HG03469 (cell line): ENCODE data around the gene RNF121.

Source experiments
- ATAC-seq: cut with Tn5 transposase; IDR thresholded peaks from one replicate; pipeline ENCODE4 v1.9.1; 2021; ENCODE audit warnings: mild to moderate bottlenecking, moderate library complexity, moderate number of reproducible peaks; ENCODE audit not compliant: unreplicated experiment

The RNF121 gene

DNA sequence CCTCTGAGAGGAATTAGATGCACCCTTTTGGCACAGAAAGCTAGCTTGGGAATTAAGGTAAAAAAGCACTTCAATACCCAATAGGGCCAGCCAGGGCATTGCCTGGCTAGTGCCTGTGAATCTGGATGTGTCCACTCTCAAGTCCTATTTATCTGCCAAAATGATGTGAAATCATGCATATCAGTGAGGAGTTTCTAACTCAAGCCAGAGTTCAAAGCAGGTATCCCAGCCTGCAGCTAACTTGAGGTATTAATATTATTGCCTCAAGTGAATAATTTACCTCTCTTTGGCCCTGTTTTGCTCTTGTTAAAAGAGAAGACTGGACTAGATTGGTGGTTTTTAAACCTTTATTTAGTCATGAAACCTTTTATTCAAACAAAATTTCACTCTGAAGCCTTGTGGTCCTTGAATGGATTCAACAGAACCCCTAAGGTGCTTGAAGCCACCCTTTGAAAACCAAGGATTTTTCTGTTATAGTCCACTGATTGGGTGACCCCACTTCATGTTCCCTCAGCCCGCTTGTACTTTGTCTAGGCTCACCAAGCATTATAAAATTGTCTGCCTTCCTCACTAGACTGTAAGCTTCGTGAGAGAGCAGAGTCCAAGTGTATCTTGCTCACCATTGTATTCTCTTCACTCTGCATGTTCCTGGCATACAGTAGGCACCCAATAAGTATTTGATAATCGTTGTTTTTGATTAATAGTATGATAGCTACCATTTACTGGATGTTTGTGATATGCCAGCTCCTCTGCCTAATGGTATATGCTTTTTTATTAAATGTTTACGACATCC, 4.5 kb downstream of the RNF121 start:
- no peak for ATAC-seq

DNA sequence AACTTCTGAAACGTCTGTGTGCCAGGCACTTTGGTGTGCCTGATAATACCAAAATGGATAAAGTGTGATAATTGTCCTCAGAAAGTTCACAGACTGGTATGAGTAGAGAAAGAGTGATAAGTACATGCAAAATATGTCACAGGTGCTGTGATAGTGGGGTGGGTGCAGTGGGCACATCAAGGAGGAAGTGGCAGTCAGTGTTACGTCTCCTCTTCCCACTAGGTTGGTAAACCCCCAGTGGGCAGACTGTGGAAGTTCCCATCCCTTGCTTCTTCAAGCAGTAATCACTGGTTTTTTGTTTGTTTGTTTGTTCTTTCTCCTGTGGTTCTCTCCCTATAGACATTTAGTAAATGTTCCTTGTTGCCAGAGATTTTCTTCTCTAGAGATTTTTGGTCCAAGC, 5.4 kb downstream of the RNF121 start:
- ATAC-seq: no peak

DNA sequence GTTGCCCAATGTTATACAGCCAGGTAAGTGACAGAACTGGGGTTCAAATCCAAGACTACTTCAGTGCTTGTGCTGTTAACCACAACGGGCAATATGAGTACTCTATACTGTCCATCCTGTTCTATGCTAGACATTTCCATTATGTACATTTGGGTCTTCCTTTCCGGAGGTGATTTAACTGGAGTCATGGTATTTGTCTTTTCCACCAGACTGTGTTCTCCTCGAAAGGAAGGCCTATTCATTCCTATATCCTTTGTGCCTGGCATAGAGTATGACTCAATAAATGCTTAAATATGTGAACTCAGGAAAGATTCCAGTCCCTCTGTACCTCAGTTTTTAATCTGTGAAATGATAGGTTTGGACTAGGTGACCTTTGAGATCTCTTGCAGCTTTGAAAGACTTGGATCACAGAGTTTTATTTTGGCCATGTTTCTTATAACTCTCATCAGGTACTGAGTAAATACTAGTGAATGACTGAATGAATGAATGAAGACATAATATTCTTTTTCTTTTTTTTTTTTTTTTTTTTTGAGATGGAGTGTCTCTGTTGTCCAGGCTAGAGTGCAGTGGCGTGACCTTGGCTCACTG, 6.6 kb downstream of the RNF121 start:
- no peak for ATAC-seq

DNA sequence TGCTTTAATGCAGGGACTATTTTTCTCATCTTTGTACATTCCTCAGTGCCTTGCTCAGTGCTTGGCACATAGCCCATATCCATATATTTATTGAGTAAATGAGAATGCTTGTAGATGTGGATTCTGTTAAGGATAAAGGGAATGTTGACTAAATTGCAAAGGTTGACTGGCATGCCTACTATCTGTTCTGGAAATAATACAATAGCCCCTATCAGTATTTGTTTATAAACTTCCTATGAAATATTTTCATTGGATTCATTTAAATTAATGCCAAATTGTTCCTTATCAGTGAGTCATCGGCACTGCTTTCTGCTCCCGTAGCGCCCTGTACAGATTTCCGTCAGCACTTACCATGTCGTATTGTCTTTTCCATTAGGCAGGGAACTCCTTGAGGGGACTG, 8.0 kb downstream of the RNF121 start:
- no peak for ATAC-seq

DNA sequence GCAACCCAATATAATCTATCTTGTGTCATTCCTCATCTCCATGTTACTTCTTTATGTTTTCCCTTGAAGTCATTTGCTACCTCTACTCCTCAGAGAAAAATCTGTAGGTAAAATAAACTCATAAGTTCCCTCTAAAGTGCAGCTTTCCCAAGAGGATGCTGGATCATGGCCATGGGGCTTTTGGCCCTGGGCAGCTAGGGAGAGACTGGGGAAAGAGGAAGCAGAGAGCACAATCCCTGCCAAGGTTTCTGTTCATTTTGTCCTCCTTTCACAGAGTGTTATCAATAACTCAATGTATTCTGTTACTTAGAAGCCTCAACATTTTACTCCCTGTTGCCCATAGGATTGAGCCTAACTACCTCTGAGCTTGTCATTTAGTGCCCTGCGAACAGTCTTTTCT, 9.0 kb downstream of the RNF121 start:
- ATAC-seq: no peak

DNA sequence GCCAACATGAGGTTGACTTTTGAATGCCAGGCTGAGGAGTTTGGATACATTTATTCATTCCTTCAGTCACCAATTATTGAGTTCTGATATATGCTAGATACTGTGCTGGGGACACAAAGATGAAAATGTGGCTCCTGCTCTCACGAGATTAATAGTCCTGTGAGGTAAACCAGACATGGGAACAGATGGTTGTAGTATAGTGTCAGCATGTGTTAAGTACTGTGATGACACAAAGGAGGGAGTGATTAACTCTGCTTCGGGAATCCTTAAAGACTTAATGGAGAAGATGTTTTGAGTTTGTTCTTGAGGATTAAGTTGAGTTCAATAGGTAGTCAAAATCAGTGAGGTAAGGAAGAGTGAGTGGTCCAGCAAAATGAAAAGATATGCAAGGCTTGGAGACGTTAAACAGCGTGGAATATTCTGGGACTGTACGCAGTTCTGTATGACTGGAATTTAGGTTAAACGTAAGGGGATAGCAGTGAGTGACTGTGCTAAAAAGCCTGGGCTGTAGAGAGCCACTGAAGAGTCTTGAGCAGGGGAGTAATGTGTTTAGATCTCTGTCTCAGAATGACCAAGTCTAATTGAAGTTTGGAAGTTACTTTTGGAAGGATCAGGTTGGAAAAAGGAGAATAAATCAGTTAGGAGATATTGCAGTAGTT, 11.8 kb downstream of the RNF121 start:
- no peak for ATAC-seq

DNA sequence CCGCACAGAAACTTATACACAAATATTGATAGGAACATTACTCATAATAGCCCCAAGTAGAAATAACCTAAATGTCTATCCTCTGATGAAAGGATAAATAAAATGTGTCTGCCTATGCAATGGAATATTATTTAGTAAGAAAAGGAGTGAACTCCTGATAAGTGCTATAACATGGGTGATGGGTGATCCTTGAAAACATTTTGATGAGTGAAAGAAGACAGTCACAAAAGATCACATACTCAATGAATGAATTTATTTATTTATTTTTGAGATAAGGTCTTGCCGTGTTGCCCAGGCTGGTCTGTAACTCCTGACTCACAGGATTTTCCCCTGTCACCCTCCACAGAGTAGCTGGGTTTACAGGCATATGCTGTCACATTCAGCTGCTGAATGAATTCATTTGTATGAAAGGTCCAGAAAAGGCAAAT, 17.3 kb downstream of the RNF121 start:
- ATAC-seq: no peak

DNA sequence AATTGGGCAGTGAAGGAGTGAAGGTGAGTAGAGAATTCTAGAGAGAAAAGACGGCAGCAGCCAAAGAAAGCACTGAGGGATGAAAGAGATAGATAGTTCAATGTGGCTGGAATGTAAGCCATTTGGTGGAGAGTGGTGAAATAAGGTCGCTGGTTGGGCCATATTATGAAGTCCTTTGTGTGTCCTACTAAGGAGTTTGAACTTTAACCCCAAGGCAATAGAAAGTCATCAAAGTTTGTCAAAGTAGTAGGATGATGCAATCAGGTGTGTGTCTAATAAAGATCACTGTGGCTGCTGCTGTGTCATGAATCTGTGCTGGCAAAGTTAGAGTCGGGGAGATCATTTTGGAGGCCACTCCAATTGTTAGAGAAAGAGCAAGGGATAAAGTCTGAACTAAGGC, 18.7 kb downstream of the RNF121 start:
- no peak for ATAC-seq

DNA sequence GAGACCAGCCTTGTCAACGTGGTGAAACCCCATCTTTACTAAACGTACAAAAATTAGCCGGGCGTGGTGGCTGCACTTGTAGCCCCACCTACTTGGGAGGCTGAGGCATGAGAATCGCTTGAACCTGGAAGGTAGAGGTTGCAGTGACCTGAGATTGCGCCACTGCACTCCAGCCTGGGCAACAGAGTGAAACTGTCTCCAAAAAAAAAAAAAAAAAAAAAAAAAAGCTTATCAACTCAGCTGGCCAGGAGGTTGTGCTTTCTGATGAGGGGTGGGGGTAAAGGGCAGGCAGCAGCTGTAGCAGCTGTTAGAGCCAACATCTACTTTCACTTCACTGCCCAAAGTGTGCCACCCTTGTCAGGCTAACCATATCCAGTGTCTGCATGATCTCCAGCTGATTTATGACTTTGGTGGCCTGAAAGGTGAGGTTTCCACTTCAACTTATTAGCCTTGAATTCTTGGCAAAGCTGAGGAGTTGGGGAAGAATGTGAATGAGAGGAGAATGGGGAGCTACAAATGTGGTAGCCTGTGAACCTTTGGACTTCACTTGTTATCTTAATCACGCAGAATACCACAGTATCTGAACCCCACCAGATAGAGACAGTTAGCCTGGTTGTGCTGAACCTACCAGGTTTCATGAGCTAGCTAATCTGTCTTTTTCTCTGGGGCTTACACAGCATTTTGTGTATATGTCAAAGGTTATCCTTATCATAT, 19.6 kb downstream of the RNF121 start:
- no peak for ATAC-seq

DNA sequence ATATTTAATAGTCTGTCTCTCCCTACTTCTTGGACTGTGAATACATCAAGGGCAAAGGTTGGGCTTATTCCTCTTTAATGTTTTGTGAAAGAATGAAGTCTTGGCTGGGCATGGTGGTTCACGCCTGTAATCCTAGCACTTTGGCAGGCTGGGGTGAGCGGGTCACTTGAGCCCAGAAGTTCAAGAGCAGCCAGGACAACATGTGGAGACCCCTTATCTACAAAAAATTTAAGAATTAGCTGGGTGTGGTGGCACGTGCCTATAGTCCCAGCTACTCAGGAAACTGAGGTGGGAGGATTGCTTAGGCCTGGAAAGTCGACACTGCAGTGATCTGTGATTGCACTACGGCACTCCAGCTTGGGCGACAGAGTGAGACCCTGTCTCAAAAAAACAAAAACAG, 20.2 kb downstream of the RNF121 start:
- no peak for ATAC-seq

DNA sequence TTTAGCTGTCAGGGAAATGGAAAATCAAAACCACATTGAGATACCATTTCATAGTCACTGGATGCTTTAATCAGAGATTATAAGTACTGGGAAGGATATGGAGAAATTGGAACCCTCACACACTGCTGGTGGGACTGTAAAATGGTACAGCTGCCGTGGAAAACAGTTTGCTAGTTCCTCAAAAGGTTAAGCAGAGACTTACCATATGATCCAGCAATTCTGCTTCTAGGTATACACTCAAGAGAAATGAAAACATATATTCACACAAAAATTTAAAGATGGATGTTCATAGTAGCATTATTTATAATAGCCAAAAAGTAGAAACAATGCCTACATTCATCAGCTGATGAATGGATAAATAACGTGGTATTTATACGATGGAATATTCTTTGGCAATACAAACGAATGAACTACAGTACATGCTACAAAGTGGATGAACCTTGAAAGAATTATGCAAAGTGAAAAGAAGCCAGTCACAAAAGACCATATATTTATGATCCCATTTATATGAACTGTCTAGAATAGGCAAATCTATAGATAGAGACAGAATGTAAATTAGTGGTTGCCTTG, 23.0 kb downstream of the RNF121 start:
- ATAC-seq: no peak

DNA sequence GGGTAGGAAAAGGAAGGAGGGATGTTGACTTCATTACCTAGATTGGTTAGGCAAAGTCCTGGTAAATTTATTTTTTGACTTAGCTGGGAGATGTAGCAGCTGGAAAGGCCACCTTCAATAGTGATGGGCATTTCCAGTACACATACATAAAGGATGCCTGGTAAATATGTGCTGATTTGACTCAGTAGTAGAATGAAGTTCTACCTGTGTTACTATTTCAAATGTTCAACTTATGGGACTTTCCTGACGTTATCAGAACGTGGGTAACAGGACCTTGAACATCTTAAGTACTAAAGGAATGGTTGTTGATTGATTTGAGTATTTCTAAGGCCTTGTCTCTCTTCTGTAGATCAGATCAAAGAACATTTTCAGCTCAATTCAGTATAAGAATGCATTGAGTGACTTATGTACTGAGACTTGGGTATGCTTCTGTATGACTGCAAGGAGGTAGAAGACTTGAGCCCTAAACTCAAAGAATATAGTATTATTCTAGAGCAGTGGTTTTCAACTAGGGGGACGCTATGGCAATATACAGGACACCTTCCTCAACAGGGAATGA, 27.1 kb downstream of the RNF121 start:
- no peak for ATAC-seq

DNA sequence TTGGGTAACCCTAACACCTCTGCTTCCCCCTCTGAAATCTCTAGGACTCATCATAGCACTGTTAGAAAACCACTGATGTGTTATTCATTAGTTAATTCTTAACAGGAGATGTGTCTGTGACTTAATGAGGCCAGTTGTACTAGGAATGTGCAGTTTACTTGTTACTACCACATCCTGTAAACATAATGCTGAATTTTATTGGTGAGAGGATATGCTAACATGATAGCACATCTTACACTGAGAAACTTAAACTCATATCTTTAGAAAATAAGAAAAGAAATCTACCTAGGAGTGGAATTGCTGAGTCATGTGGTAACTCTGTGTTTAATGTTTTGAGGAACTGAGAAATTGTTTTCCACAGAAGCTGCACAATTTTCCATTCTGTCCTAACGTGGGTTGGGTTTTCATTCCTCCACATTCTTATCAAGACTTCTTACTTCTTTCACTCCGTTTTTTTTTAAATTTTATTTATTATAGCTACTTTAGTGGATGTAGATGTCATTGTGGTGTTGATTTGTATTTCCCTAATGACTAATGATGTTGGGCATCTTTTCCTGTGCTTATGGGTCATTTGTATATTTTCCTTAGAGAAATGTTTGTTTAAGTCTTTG, 33.7 kb downstream of the RNF121 start:
- peak; percentile 52 for ATAC-seq

DNA sequence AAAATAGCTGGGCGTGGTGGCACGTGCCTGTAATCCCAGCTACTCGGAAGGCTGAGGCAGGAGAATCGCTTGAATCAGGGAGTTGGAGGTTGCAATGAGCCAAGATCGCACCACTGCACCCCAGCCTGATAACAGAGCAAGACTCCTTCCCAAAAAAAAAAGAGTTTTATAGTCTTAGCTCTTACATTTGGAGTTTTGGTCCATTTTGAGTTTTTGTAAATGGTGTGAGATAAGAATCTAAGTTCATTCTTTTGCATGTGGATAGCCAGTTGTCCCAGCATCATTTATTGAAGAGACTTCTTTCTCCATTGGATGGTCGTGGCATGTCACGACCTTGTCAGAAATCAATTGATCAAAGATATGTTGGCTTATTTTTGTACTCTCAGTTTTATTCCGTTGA, 34.6 kb downstream of the RNF121 start:
- no peak for ATAC-seq

DNA sequence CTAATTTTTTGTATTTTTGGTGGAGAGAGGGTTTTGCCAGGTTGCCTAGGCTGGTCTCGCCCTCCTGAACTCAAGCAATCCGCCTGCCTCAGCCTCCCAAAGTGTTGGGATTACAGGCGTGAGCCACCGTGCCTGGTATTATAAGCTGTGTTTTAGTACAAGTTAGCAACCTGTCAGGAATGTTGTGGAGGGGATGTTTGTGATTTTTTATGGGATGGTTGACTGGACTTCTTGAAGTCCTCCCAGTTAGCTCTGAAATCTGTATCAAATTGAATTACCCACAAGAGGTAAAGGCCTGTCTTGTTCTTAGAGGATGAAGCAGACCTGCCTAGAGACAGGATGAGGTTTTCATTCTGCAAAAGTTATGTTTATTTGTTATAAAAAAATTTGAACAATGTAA, 35.8 kb downstream of the RNF121 start:
- no peak for ATAC-seq

DNA sequence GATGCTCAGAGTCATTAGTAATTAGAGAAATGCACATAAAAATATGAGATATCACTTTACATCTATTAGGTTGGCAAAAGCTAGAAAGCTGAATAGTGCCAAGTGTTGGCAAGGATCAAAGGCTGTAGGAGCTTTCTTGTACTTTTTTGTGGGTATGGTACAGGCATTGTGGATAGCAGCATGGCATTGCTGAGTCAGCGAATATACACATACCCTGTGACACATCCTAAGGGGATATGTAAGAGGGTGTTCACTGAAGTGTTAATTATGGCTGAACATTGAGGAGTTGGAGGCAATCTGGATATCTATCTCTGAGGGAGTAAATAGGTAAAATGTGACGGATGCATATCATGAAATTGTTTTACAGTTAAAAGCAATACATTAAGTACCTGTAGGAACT, 42.8 kb downstream of the RNF121 start:
- no peak for ATAC-seq

DNA sequence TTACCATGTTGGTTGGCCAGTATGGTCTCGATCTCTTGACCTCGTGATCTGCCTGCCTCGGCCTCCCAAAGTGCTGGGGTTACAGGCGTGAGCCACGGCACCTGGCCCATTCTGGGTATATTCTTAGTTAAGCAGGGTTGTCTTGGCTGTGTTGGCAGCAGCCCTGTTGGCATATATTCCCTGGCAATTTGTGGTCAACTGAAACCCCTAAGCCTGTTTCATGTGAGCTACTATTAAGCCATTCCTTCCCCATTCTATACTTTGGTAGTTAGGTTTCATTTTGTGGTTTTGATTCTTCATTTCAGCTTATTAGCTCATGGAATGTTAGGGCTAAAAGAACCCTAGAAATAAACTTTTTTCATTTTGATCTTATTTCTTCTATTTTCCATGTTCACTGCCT, 47.7 kb downstream of the RNF121 start:
- no peak for ATAC-seq

DNA sequence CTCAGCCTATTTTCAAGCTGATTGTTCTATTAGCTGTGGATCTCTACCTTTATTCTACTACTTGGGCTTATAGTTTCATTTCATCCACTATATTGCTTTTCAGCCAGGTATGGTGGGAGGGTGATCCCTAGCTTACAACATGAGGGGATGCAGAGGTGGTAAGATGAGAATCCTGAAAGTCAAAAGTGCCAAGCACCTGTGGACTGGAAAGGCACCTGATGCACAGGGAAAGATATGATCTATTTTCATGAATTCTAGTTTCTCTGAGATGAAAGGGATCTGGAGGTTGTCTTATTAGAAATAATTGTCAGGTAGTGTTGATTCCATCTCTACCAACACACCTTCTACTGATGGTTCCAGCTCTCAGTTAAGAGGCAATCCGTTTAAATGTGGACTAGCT, 48.2 kb downstream of the RNF121 start:
- ATAC-seq: no peak

DNA sequence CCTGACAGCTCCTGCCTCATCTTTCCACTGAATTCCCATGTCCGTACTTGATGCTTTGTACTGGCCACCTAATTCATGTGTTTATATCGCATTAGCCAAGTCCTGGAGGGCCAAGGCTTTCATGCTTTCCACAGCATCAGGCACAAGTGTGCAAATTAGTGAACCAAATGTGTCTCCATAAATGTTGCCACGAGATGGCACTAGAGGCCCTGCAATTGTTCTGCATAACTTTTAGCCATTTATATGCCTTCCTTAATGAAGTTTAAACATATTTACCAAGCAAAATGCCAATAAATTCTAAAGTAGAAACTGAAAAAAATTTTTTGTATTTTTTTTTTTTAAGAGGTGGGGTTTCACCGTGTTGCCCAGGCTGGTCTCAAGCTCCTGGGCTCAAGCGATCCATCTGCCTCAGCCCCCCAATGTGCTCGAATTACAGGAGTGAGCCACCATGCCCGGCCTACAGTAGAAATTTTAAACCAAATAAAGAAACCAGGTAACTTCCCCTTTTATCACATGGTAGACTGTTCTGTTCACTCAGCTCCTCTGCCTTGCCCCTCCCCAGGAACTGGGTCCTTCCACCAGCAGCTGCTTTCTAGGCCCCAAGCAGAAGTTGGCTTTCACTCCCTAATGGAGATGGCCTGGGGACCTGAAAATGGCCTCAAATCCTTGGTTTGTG, 49.0 kb downstream of the RNF121 start:
- ATAC-seq: no peak

DNA sequence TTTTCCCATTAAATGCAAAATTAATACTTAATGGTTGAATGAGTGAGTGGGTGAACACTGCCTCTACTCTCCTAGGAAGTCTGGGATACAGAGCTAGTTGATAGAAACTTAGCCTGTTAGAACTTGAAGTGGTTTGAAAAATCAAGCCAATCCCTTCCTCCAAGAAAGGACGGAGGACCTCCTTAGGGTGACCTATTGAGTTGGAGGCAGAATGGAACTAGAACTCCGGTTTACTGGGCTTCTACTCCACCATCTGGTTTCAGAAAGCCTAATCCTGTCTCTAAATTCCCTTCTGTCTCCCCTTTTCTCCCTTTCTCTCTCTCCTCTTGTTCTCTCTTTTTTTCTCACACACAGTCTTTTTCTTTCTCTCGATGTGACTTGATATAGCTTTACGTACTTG, 50.2 kb downstream of the RNF121 start:
- no peak for ATAC-seq
